ENCODE data around the gene RPL39L. TPM values are rescaled to one million over a fixed set of nuclear protein-coding genes. Genes with fewer than 3 reads are reported as not detected.

Gene RPL39L
- total and polyA plus RNA-seq, 2 of the 13 experiments (the other 11 are each of a cell fraction or from before 2014, with no cell fraction given) = not detected

- Histone ChIP-seq H3K4me1 (ENCODE audit: insufficient read depth, low read length) (peaks cover 17% of the 10 kb centered on the region), H3K27ac (ENCODE audit: extremely low read length, insufficient read depth, low read length) (no peak overlapping the region), H3K4me2 (ENCODE audit: low read depth, low read length) (no peak overlapping the region), H3K79me2 (ENCODE audit: insufficient read depth, low read length) (no peaks in the 10 kb centered on the region), H2AFZ (ENCODE audit: low read length) (no peak overlapping the region), H4K20me1 (ENCODE audit: insufficient read depth, low read length) (no peaks in the 10 kb centered on the region), H3K27me3 (ENCODE audit: control insufficient read depth in 1 of 2, insufficient read depth in 2 of 2, low read length in 2 of 2) (peaks cover 0 to 17% of the 10 kb centered on the region in 2 experiments; a peak in 2 of 5 replicates), H3K9me3 (ENCODE audit: low read length) (no peaks in the 10 kb centered on the region), H3K9ac (ENCODE audit: insufficient read depth, low read depth, low read length) (no peak overlapping the region), H3K36me3 (replicated peaks in 1 of 2; ENCODE audit: control insufficient read depth in 1 of 2, insufficient read depth in 2 of 2, low read length in 2 of 2) (no peaks in the 10 kb centered on the region), H3K4me3 (replicated peaks in 1 of 3; ENCODE audit: insufficient read depth in 1 of 3, low read depth in 2 of 3, low read length in 3 of 3) (no peak overlapping the region)
- DNase-seq (ENCODE audit: low spot score) (no peak), ATAC-seq (no peak), FAIRE-seq (no peak)
- BruUV-seq (replicated peaks) = no TSS peak
- WGBS (ENCODE audit: low lambda C conversion rate) = 40% methylated on average over 3 of the region's 3 CpGs
- ChIA-PET CTCF (ENCODE audit: low intra/inter-chr PET ratio, low total read pairs) (no interaction called here), POLR2A (no interaction called here)
- TF ChIP-seq ZNF121 (CRISPR knock-in tag; IDR thresholded peaks at IDR 0.05) (no peak), CSRNP2 (CRISPR knock-in tag; conservative IDR thresholded peaks at IDR 0.05; ENCODE audit: low read depth) (no peak), THAP11 (CRISPR knock-in tag; IDR thresholded peaks at IDR 0.05) (no peak)
- in situ Hi-C loops (cut with HindIII; ENCODE audit: extremely low pct_ligation_motif_present, low pct_unique_long_range_greater_than_20kb) (no loop called here), intact Hi-C loops (cut with micrococcal nuclease; ENCODE audit: unreplicated experiment) (no loop called here)
Measured at GRCh38 chr3:187105700-187106099, 33.6 kb downstream of the RPL39L start.

- BruUV-seq (replicated peaks) = no TSS peak
- no peak for TF ChIP-seq ZNF839 (CRISPR knock-in tag; IDR thresholded peaks at IDR 0.05; ENCODE audit: borderline replicate concordance)
- TF ChIP-seq THAP11 (CRISPR knock-in tag; IDR thresholded peaks at IDR 0.05) = no peak
- TF ChIP-seq SRSF1 (optimal IDR thresholded peaks at IDR 0.05; ENCODE audit: low read depth, low read length) = no peak
- no peak for TF ChIP-seq ZNF558 (CRISPR knock-in tag; IDR thresholded peaks at IDR 0.05; ENCODE audit: borderline replicate concordance)
- TF ChIP-seq, protein P1, sequence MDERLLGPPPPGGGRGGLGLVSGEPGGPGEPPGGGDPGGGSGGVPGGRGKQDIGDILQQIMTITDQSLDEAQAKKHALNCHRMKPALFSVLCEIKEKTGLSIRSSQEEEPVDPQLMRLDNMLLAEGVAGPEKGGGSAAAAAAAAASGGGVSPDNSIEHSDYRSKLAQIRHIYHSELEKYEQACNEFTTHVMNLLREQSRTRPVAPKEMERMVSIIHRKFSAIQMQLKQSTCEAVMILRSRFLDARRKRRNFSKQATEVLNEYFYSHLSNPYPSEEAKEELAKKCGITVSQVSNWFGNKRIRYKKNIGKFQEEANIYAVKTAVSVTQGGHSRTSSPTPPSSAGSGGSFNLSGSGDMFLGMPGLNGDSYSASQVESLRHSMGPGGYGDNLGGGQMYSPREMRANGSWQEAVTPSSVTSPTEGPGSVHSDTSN (CRISPR knock-in tag; IDR thresholded peaks at IDR 0.05) = no peak
- TF ChIP-seq FLYWCH1 (CRISPR knock-in tag; IDR thresholded peaks at IDR 0.05) = no peak
- no peak for TF ChIP-seq MEIS1 (CRISPR knock-in tag; IDR thresholded peaks at IDR 0.05; ENCODE audit: borderline replicate concordance)
- no peak for TF ChIP-seq FOXP1 (IDR thresholded peaks at IDR 0.05)
- no peak for TF ChIP-seq FOXP1 (CRISPR knock-in tag; IDR thresholded peaks at IDR 0.05)
Measured at GRCh38 chr3:187104933-187105332, 34.4 kb downstream of the RPL39L start.

More at GRCh38 chr3:187104933-187105332, 34.4 kb downstream of the RPL39L start:
- H3K9ac ChIP-seq (ENCODE audit: insufficient read depth, low read depth, low read length) = no peak overlapping the region
- ATAC-seq (no peak), FAIRE-seq (no peak), DNase-seq (ENCODE audit: low spot score) (no peak)
- POLR2A ChIA-PET = no interaction called here
- no peaks in the 10 kb centered on the region for H3K9me3 ChIP-seq (ENCODE audit: low read length)
- in situ Hi-C loops (cut with HindIII; ENCODE audit: extremely low pct_ligation_motif_present, low pct_unique_long_range_greater_than_20kb) = no loop called here
- WGBS (ENCODE audit: low lambda C conversion rate) = 38% methylated on average over 7 of the region's 7 CpGs
- no peak overlapping the region for H3K4me2 ChIP-seq (ENCODE audit: low read depth, low read length)
- intact Hi-C loops (cut with micrococcal nuclease; ENCODE audit: unreplicated experiment) = no loop called here
- H3K4me3 ChIP-seq (replicated peaks in 1 of 3; ENCODE audit: insufficient read depth in 1 of 3, low read depth in 2 of 3, low read length in 3 of 3) = no peak overlapping the region
- H3K27ac ChIP-seq (ENCODE audit: extremely low read length, insufficient read depth, low read length) = no peak overlapping the region
- no peaks in the 10 kb centered on the region for H3K36me3 ChIP-seq (replicated peaks in 1 of 2; ENCODE audit: control insufficient read depth in 1 of 2, insufficient read depth in 2 of 2, low read length in 2 of 2)
- CTCF ChIA-PET (ENCODE audit: low intra/inter-chr PET ratio, low total read pairs) = no interaction called here
- peaks cover 17% of the 10 kb centered on the region for H3K4me1 ChIP-seq (ENCODE audit: insufficient read depth, low read length)
- H4K20me1 ChIP-seq (ENCODE audit: insufficient read depth, low read length) = no peaks in the 10 kb centered on the region
- H3K79me2 ChIP-seq (ENCODE audit: insufficient read depth, low read length) = no peaks in the 10 kb centered on the region
- peaks cover 0 to 12% of the 10 kb centered on the region in 2 experiments; a peak in 2 of 5 replicates for H3K27me3 ChIP-seq (ENCODE audit: control insufficient read depth in 1 of 2, insufficient read depth in 2 of 2, low read length in 2 of 2)
- no peak overlapping the region for H2AFZ ChIP-seq (ENCODE audit: low read length)

Data from HepG2 (cell line).